SK-N-SH treated with all-trans-retinoic acid at 6 μM for 48 hours (cell line): ENCODE measurements around the gene PEMT.

Source experiments
- ARNTL ChIP-seq: fragments of 450-650 bp; formaldehyde crosslinking; IDR thresholded peaks from 2 replicates; pipeline ENCODE4 v1.5.0; 2020; ENCODE audit warnings: low read depth, mild to moderate bottlenecking, moderate library complexity, borderline replicate concordance
- BACH2 ChIP-seq: fragments of 250-450 bp; sonication (Bioruptor Pico); IDR thresholded peaks from 2 replicates; pipeline ENCODE4 v1.9.0; 2021; ENCODE audit warnings: mild to moderate bottlenecking, borderline replicate concordance
- CREB5 ChIP-seq: fragments of 250-450 bp; sonication (Bioruptor Pico); IDR thresholded peaks from 2 replicates; pipeline ENCODE4 v1.5.1; 2020; ENCODE audit warnings: low read depth, mild to moderate bottlenecking, moderate library complexity
- CSDC2 ChIP-seq: fragments of 250-450 bp; sonication (Bioruptor Pico); IDR thresholded peaks from 2 replicates; pipeline ENCODE4 v1.5.0; 2020; ENCODE audit warnings: mild to moderate bottlenecking, moderate library complexity
- OSR1 ChIP-seq: fragments of 250-450 bp; sonication (Bioruptor Pico); IDR thresholded peaks from 2 replicates; pipeline ENCODE4 v1.8.0; 2022; ENCODE audit warnings: moderate library complexity, mild to moderate bottlenecking, inconsistent platforms
- PATZ1 ChIP-seq: fragments of 250-450 bp; sonication (Bioruptor Pico); IDR thresholded peaks from 2 replicates; pipeline ENCODE4 v1.8.0; 2020; ENCODE audit warnings: mild to moderate bottlenecking, moderate library complexity, borderline replicate concordance
- TOX ChIP-seq: fragments of 250-450 bp; sonication (Bioruptor Pico); IDR thresholded peaks from 2 replicates; pipeline ENCODE4 v1.8.0; 2021; ENCODE audit warnings: mild to moderate bottlenecking, moderate library complexity, borderline replicate concordance
- TSHZ2 ChIP-seq: fragments of 250-450 bp; sonication (Bioruptor Pico); IDR thresholded peaks from 2 replicates; pipeline ENCODE4 v1.5.0; 2020; ENCODE audit warnings: mild to moderate bottlenecking, moderate library complexity
- ZC3H10 ChIP-seq: fragments of 250-450 bp; sonication (Bioruptor Pico); IDR thresholded peaks from 2 replicates; pipeline ENCODE4 v1.5.1; 2021; ENCODE audit warnings: mild to moderate bottlenecking, moderate library complexity
- ZFP30 ChIP-seq: fragments of 450-650 bp; formaldehyde crosslinking; IDR thresholded peaks from 2 replicates; pipeline ENCODE4 v1.5.0; 2022; ENCODE audit warnings: mild to moderate bottlenecking, moderate library complexity
- ZNF70 ChIP-seq: fragments of 450-650 bp; formaldehyde crosslinking; IDR thresholded peaks from 2 replicates; pipeline ENCODE4 v1.5.0; 2020; ENCODE audit warnings: mild to moderate bottlenecking, moderate library complexity

- TF ChIP-seq BACH2 (no peak), CSDC2 (no peak), ZFP30 (CRISPR knock-in tag) (no peak), OSR1 (CRISPR knock-in tag) (no peak), TOX (no peak), TSHZ2 (CRISPR knock-in tag) (no peak), PATZ1 (CRISPR knock-in tag) (no peak), ARNTL (no peak), ZC3H10 (CRISPR knock-in tag) (no peak), CREB5 (CRISPR knock-in tag) (no peak), ZNF70 (CRISPR knock-in tag) (no peak)
These were observed 95.8 kb downstream of the PEMT start for GRCh38 chr17:17495536-17496188.
